ENCODE data around the gene EML1.

Gene EML1

DNA sequence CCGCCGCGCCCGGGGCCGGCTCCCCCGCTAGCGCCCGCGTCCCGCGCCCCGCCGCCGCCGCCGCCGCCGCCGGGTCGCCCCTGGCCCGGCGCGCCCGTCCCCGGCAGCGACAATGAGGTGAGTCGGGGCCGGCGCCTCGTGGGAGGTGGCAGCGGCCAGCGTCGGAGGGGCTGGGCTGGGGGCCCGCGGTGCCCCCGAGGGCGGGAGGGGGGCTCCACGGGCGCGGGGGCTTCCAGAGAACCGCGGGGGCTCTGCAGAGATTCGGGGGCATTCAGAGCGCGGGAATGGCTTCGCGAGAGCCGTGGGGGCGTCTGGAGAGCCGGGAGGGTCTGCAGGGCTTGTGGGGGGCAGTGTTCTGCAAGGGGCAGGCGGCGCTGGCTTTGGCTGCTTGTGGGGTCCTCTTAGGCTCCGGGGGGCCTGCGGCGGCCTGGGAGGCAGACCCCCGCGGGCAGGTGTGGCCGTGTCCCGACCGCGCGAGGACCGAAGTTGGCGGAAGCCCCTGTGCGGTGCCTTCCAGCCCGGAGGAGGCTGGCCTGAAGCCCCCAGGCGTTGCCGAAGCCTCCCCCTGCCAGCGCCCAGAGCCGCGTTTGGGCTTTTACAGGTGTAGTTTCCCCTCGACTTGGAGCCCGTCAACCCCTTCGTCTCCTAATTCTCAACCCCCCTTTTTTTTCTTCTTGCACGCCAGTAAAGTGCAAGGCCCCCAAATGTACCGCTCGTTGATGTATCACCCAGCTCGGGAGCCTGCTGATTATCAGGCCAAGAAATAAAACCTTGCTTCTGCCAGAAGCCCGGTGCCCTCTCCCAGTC, 178.9 kb downstream of the EML1 start:
- peak; percentile 15 for DNase-seq

DNA sequence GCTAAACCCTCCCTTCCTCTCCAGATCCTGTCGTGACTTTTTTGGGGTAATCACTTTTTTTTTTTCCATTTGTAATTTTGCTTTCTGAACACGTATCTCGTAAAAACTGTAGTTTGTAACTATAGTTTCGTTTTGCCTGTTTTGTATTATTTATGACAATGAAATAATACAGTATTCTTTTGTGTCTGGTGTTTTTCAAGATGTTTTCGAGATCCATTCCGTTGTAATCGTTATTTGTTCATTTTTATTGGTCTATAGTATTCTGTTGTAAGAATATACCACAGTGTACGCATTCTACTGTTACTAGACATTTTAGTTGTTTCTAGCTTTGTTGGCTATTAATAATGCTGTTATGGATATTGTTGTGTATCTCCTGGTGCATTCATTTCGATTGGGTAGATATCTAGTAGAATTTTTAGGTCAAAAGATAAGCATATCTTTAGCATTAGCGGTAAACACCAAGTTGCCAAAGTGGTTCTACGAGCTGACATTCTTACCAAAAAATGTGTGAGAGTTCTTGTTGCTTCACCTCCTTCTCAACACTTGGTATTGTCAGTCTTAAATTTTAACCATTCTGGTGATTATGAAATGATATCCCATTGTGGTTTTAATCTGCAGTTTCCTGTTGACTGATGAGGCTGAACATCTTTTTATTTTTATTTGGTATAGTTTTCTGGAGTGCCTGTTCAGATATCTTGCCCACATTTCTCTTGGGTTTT, 179.7 kb downstream of the EML1 start:
- no peak for DNase-seq

- DNase-seq, result no peak
These were observed 182.0 kb downstream of the EML1 start for GRCh38 chr14:99975190-99975589.

DNA sequence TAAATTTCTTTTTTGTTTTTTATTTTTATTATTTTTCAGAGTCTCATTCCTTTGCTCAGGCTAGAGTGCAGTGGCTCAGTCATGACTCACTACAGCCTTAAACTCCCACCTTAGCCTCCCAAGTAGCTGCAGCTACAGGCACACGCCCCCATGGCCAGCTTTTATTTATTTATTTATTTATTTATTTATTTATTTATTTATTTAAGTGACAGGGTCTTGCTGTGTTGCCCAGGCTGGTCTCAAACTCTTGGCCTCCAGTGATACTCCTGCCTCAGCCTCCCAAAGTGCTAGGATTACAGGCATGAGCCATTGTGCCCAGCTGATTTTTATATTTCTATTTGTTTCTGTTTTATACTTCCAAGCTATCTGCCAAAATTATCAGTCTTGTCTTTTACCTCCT, 182.8 kb downstream of the EML1 start:
- no peak for DNase-seq

GRCh38 chr14:99976681-99977080, 183.5 kb downstream of the EML1 start:
- no peak for DNase-seq

DNA sequence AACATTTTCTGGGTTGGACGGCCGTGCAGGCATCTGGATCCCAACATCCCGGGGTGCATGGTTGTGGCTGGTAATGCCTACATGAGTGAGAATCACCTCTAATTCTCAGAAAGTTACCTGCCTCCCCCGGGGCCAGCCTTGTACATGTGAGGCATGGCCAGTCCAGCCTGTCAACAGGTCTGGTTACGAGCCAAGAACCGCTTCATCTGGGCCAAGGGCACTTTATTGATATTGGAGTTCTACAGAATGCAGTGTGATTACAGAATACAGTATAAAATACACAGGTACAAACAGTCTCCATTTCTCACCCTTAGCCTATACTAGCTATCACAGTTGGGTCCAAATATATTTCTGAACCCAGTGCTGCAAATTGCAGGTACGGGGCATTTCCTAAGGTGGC, 187.1 kb downstream of the EML1 start:
- DNase-seq, result no peak

DNA sequence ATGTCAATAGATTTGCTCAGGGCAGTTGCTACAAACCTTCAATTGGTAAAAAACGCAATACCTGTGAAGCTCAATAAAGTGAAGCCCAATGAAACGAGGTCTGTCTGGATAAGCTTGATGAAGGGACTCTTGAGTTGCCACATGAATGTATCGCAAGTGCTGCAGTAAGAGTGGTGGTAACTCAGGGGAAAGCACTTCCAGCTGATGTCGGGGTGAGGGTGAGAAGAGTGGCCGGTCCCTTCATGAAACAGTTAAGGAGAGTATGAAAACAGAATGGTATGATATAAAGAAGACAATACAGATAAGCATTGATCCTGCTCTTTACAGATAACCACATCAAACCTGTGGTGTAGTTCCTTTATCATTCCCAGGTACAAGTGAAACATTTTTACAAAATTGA, 188.6 kb downstream of the EML1 start:
- no peak for DNase-seq

- peak; percentile 39 for DNase-seq
These were observed 189.5 kb downstream of the EML1 start for GRCh38 chr14:99982537-99983250.

DNA sequence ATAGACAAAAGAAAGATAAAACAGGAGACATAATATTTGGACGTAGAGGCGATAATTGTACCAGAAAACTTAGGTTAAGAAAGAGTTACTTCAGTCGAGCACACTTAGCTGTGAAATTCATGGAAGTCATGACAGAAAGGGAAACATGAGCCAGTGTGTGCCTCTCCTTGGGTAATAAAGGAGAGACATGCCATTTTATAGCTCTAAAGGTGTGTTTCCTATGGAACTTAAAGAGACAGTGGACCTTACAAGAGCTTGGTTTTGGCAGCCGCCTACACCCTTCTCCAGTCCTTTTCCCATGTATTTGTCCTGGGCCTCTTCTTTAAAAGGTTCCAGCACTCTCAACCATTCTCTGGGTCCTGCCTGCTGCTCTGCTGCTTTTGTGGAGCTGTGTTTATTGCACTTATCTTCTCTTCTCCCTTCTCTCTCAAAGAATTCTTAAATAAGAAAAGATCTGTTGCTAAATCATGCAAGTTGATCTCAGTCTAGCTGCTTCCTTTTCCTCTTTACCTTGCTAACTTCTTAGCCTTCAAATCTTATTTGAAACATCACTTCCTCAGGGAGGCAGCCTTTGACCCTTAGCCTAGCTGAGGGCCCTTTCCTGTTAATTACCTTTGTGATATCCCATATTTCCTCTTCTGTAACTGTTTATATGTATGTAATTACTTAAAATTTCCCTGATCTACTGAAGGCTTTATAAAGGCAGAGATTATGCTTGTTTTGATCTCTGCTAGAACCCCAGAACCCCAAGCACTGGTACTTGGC, 190.2 kb downstream of the EML1 start:
- DNase-seq, result no peak

DNA sequence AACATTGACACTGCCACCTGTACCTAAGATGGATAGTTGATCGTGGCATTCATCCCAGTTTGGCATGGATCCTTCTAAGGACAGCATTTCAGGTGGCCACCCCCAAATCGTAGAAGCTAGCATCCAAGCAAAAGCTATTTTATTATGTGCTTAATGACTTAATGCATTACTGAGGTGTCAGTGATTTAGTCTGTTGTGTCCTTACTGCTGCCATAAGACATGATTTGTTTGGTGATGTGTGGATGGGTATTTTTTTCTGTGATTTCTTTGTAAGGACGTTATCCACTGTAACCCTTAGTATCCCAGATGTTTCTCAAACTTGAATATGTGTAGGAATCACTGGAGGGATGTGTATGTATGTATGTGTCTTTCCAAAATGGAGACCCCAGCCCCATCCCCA, 190.8 kb downstream of the EML1 start:
- DNase-seq, result no peak

DNA sequence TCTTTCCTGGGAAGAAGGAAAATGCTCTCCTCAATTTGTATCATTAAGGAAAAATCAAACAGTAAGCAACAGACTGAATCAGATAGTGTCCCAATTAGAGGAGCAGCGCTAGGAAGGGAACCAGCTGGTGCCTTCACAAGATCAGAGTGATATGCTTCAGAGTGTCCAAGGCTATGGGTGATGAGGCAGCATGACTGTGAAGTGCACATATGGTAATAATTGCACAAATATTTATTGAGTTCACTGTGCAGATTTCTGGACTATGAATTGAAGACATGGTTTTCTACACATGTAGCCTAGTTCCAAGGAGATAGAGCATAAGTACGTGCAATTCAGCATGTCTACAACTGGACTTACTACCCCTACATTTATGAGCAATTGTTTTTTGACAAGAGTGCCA, 193.2 kb downstream of the EML1 start:
- no peak for DNase-seq

- no peak for DNase-seq
These were observed 195.8 kb downstream of the EML1 start for GRCh38 chr14:99989032-99989431.

DNA sequence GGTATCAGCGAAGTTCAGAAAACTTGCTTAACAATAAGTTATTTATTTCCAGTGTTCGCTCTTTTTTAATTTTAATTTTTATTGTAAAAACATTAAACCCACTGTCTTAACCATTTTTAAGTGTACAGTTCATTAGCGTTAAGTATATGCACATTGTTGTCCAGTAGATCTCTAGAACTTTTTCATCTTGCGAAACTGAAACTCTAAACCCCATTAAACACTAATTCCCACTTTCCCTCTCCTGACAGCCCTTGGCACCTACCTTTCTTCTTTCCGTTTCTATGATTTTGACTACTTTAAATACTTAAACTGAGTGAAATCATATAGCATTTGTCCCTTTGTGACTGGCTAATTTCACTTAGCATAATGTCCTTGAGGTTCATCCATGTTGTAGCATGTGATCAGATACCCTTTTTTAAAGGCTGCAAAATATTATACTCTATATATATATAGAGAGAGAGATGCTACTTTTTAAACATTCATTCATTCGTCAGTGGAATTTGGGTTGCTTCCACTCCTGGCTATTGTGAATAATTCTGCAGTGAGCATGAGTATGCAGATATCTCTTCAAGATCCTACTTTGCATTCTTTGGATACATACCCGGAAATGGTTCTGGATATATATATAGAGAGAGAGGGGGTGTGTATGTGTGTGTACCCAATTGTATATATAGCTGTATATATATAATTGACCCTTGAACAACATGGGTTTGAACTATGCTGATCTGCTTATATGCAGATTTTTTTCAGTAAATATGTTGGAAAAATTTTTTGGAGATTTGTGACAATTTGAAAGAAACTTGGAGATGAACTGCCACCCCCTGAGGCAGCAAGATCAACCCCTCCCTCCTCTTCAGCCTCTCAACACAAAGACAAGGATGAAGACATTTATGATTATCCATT, 197.3 kb downstream of the EML1 start:
- no peak for DNase-seq

DNA sequence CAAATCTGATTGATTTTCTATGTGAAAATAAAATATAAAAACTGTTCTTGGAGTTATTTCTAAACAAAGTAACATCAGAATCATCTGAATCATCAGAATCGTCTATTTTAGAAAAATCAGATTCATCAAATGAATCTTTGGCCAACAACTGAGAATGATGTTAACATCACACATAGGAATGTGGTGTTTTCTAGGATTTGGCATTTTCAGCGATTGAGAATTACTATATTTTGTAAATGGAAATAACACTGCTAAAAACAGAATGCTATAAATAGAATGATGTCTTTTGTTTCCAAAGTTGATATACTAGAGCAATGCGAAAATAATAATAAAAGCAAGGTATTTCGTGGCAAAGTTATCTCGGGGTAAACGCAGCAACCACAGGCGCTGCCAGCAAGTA, 198.1 kb downstream of the EML1 start:
- DNase-seq, result no peak
